Adrenal gland (tissue), 12 donors: ENCODE measurements around the gene MEFV. TPM values are rescaled to one million over a fixed set of nuclear protein-coding genes. Genes with fewer than 3 reads are reported as not detected.
A peak's percentile ranks its signal among the peaks of the same experiment; 100 is the strongest.

Experiments
- DNase-seq, 7 donors: peaks; one replicate each; pipeline ENCODE4 v3.0.0-alpha.2; 2019 to 2020
- H3K27ac ChIP-seq, 5 donors: fragments of 200-600 bp; sonication (generic) in 4 of 5; 1 replicate in 3 of 5; 2 replicates in 2 of 5; pipeline versions ENCODE4 v1.5.1 to v1.8.0; 2016 to 2020; ENCODE audit warnings: mild to moderate bottlenecking in 1 of 5
- H3K27me3 ChIP-seq: fragments of 200-600 bp; 2 replicates; pipeline ENCODE4 v1.8.0; 2021
- H3K36me3 ChIP-seq, 2 donors: fragments of 200-600 bp; replicated peaks in 1 of 2; 1 replicate in 1 of 2; 2 replicates in 1 of 2; pipeline versions ENCODE4 v1.5.1 to v1.8.0; 2018 to 2022
- H3K4me1 ChIP-seq, 2 donors: fragments of 200-600 bp; replicated peaks in 1 of 2; 1 replicate in 1 of 2; 2 replicates in 1 of 2; pipeline versions ENCODE4 v1.5.1 to v1.8.0; 2018 to 2021
- H3K4me3 ChIP-seq, 4 donors: fragments of 200-600 bp; sonication (generic) in 3 of 4; one replicate each; pipeline ENCODE4 v1.5.1; 2016 to 2018
- H3K9me3 ChIP-seq, 3 donors: fragments of 200-600 bp; sonication (generic) in 1 of 3; replicated peaks in 1 of 3; 1 replicate in 2 of 3; 2 replicates in 1 of 3; pipeline versions ENCODE4 v1.5.1 to v1.8.0; 2016 to 2021
- POLR2A ChIP-seq, 2 donors: fragments of 450-650 bp; IDR thresholded peaks; one replicate each; pipeline ENCODE4 v1.6.1; 2017; ENCODE audit warnings: antibody characterized with exemption in 2 of 2, mild to moderate bottlenecking in 2 of 2, moderate library complexity in 1 of 2
- WGBS, 4 donors: extraction: QIAGEN DNeasy Blood & Tissue Kit in 2 of 4; methylation state at CpG; one replicate each; pipeline versions ENCODE4 v1.1.5 to v1.1.7; 2013 to 2017; 5-methylcytosine and 5-hydroxymethylcytosine counted together
- intact Hi-C, 2 donors: fragments of 100-400 bp; cut with DNase I; formaldehyde crosslinking; loops; one replicate each; pipeline versions ENCODE4 v1.14.1 to v1.15.0; 2022 to 2023
- polyA plus RNA-seq, 3 donors: library from polyadenylated mRNA; stranded (reverse); fragments of 200-250 nt in 2 of 3; fragments of 350-450 nt in 1 of 3; fragmentation: Illumina TruSeq in 1 of 3; extraction: RNeasy Lipid Tissue Mini Kit (QIAGEN cat#74804) in 1 of 3; gene quantifications; one replicate each; pipeline ENCODE4 v1.2.3, GENCODE V29; 2013 to 2014
- total RNA-seq, 9 donors: library from RNA; depleted of rRNA in 4 of 9; stranded (reverse); fragments of >200 nt in 4 of 9; fragments of 120-200 nt in 1 of 9; fragmentation: NEBNext Ultra II Directional in 1 of 9; extraction: Animal tissue kit (Norgen Biotek cat#: 25700) in 1 of 9; gene quantifications; one replicate each; pipeline versions ENCODE4 v1.1.0 to v1.2.4, GENCODE V29; 2013 to 2023
- TF ChIP-seq, protein P1 (sequence below), 6 experiments: fragments of 450-650 bp in 4 of 6; fragments of 200-600 bp in 2 of 6; sonication (generic) in 1 of 6; IDR thresholded peaks; 1 replicate in 5 of 6; 2 replicates in 1 of 6; pipeline versions ENCODE4 v1.5.1 to v1.8.0; 2016 to 2021; ENCODE audit warnings: antibody characterized with exemption in 6 of 6, mild to moderate bottlenecking in 2 of 6, moderate library complexity in 1 of 6
- donor health status: healthy with polysubstance abuse.
- donor health status: Bipolar disorder and iron deficiency.
- donor health status: DM: yes; HTN: yes; CAD: no.
- donor health status: DM: no; HTN: no; CAD: no.
- donor health status: DM: no; HTN: no; CAD: no.
- donor health status: DM: yes; HTN: yes; CAD: no.

MEFV gene
- total and polyA plus RNA-seq, 12 donors, result 0.39 to 7.8 (median 3.0) TPM

- H3K9me3 ChIP-seq, result peaks cover 0 to 69% (median 0%) of the 10 kb centered on the region in 3 donors
- H3K4me1 ChIP-seq, result peaks cover 0 to 5% of the 10 kb centered on the region in 2 donors
- peaks cover 0 to 43% of the 10 kb centered on the region in 2 donors for H3K36me3 ChIP-seq
These were observed 33.7 kb upstream of the MEFV start for GRCh38 chr16:3289998-3290673.

GRCh38 chr16:3285131-3285530 is 28.7 kb upstream of the MEFV start:
- 84 to 89% (median 87%) methylated on average over 5 to 6 of the region's 6 CpGs for WGBS, 4 donors

More at GRCh38 chr16:3289998-3290673, 33.7 kb upstream of the MEFV start:
- TF ChIP-seq, protein P1, sequence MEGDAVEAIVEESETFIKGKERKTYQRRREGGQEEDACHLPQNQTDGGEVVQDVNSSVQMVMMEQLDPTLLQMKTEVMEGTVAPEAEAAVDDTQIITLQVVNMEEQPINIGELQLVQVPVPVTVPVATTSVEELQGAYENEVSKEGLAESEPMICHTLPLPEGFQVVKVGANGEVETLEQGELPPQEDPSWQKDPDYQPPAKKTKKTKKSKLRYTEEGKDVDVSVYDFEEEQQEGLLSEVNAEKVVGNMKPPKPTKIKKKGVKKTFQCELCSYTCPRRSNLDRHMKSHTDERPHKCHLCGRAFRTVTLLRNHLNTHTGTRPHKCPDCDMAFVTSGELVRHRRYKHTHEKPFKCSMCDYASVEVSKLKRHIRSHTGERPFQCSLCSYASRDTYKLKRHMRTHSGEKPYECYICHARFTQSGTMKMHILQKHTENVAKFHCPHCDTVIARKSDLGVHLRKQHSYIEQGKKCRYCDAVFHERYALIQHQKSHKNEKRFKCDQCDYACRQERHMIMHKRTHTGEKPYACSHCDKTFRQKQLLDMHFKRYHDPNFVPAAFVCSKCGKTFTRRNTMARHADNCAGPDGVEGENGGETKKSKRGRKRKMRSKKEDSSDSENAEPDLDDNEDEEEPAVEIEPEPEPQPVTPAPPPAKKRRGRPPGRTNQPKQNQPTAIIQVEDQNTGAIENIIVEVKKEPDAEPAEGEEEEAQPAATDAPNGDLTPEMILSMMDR (IDR thresholded peaks at IDR 0.05), result no peak
- no peak for TF ChIP-seq POLR2A (IDR thresholded peaks at IDR 0.05)
- intact Hi-C loops, result no loop called here
- WGBS, 4 donors, result 96 to 99% (median 98%) methylated on average over 15 to 16 of the region's 16 CpGs
- H3K27me3 ChIP-seq, result no peaks in the 10 kb centered on the region
- H3K4me3 ChIP-seq, result no peak overlapping the region
- peak in 1 of 7 donors; percentile 15 for DNase-seq
- H3K27ac ChIP-seq, result no peak overlapping the region

GRCh38 chr16:3283543-3284447 is 27.4 kb upstream of the MEFV start:
- no peak for TF ChIP-seq POLR2A (IDR thresholded peaks at IDR 0.05)
- TF ChIP-seq, protein P1 (IDR thresholded peaks at IDR 0.05), result no peak
- peak in 4 of 7 donors; percentile 30 to 43 (median 38) for DNase-seq
- 4 to 13% (median 7%) methylated on average over 15 to 56 of the region's 56 CpGs for WGBS, 4 donors
- intact Hi-C loops, result no loop called here
- Histone ChIP-seq H3K4me3 (peak overlapping the region; percentile 62 to 86 (median 86)), H3K27ac (peak overlapping the region; percentile 61 to 99 (median 98)), H3K4me1 (peaks cover 11 to 22% of the 10 kb centered on the region in 2 donors), H3K27me3 (no peaks in the 10 kb centered on the region), H3K9me3 (peaks cover 0 to 9% (median 0%) of the 10 kb centered on the region in 3 donors), H3K36me3 (peaks cover 0 to 22% of the 10 kb centered on the region in 2 donors)

More at GRCh38 chr16:3285131-3285530, 28.7 kb upstream of the MEFV start:
- no peak overlapping the region for H3K27ac ChIP-seq
- intact Hi-C loops, result no loop called here
- peaks cover 11 to 22% of the 10 kb centered on the region in 2 donors for H3K4me1 ChIP-seq
- H3K4me3 ChIP-seq, result peak overlapping the region in 1 of 4 donors; percentile 86
- H3K36me3 ChIP-seq, result peaks cover 0 to 32% of the 10 kb centered on the region in 2 donors
- TF ChIP-seq, protein P1 (IDR thresholded peaks at IDR 0.05), result no peak
- H3K9me3 ChIP-seq, result peaks cover 0 to 21% (median 0%) of the 10 kb centered on the region in 3 donors
- no peaks in the 10 kb centered on the region for H3K27me3 ChIP-seq
- DNase-seq, result peak in 1 of 7 donors; percentile 10
